Type B pancreatic cell (in vitro differentiated cells): ENCODE data around the gene CCDC110. TPM values are rescaled to one million over a fixed set of nuclear protein-coding genes. Genes with fewer than 3 reads are reported as not detected.

Experiments used
- DNase-seq: peaks from one replicate; pipeline ENCODE4 v3.0.0; 2021; ENCODE audit warnings: mixed read lengths; ENCODE audit not compliant: unreplicated experiment; ENCODE audit errors: extremely low spot score
- H3K27ac Mint-ChIP-seq: 2 replicates; pipeline ENCODE4 v1.8.0; 2021; ENCODE audit warnings: mild to moderate bottlenecking, mixed read lengths
- H3K27me3 Mint-ChIP-seq: 2 replicates; pipeline ENCODE4 v1.8.0; 2021; ENCODE audit warnings: mixed read lengths
- H3K36me3 Mint-ChIP-seq: 2 replicates; pipeline ENCODE4 v1.8.0; 2021; ENCODE audit warnings: mixed read lengths
- H3K4me1 Mint-ChIP-seq: one replicate; pipeline ENCODE4 v1.8.0; 2021; ENCODE audit warnings: mixed read lengths; ENCODE audit not compliant: unreplicated experiment
- H3K4me3 Mint-ChIP-seq: 2 replicates; pipeline ENCODE4 v1.8.0; 2021; ENCODE audit warnings: mild to moderate bottlenecking, mixed read lengths
- H3K9me3 Mint-ChIP-seq: 2 replicates; pipeline ENCODE4 v1.8.0; 2021; ENCODE audit warnings: mixed read lengths
- total RNA-seq: library from RNA; stranded (reverse); gene quantifications from 2 replicates; pipeline ENCODE4 v1.2.1, GENCODE V29; 2021; ENCODE audit warnings: low replicate concordance
- TF ChIP-seq, protein P1 (sequence below): fragments of 200-600 bp; sonication (generic); conservative IDR thresholded peaks from 2 replicates; pipeline ENCODE4 v1.5.0; 2021; ENCODE audit warnings: antibody characterized with exemption, mild to moderate bottlenecking

CCDC110 gene
- total RNA-seq, 1 donor from 2014 or later = 0.94 TPM

DNA sequence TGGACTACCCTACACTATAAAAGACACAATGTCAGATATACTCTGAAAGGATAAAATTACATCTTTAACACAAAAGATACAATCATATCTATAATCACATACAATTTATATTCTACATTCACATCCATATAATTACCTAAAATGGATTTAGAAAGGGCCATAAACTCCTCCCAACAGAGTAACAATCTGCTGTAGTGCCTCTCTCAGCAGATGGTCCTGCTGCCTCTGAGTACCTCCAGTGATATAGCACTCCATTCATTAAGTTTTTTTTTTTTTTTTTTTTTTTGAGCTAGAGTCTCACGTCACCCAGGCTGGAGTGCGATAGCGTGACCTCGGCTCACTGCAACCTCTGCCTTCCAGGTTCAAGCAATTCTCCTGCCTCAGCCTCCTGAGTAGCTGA lies 67.5 kb downstream of the CCDC110 start:
- H3K36me3 Mint-ChIP-seq = peaks cover 17% of the 10 kb centered on the region
- TF ChIP-seq, protein P1, sequence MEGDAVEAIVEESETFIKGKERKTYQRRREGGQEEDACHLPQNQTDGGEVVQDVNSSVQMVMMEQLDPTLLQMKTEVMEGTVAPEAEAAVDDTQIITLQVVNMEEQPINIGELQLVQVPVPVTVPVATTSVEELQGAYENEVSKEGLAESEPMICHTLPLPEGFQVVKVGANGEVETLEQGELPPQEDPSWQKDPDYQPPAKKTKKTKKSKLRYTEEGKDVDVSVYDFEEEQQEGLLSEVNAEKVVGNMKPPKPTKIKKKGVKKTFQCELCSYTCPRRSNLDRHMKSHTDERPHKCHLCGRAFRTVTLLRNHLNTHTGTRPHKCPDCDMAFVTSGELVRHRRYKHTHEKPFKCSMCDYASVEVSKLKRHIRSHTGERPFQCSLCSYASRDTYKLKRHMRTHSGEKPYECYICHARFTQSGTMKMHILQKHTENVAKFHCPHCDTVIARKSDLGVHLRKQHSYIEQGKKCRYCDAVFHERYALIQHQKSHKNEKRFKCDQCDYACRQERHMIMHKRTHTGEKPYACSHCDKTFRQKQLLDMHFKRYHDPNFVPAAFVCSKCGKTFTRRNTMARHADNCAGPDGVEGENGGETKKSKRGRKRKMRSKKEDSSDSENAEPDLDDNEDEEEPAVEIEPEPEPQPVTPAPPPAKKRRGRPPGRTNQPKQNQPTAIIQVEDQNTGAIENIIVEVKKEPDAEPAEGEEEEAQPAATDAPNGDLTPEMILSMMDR = no peak

DNA sequence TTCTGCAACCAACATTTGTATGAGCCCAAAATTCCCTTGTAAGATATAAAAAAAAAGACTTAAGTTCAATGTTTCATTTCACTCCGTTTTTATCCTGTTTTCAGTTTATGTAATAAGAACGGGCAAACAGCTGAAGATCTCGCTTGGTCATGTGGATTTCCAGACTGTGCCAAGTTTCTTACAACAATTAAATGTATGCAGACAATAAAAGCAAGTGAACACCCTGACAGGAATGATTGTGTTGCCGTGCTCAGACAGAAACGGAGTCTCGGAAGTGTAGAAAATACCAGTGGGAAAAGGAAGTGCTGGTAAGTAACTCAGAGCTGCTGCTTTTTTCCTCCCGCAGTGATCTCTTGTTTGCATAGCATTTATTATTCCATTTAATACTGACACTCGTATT lies 72.1 kb downstream of the CCDC110 start:
- TF ChIP-seq, protein P1 = no peak
- Mint-ChIP-seq H3K9me3 (no peaks in the 10 kb centered on the region), H3K4me3 (no peak overlapping the region), H3K36me3 (peaks cover 6% of the 10 kb centered on the region), H3K4me1 (peaks cover 18% of the 10 kb centered on the region), H3K27ac (no peak overlapping the region), H3K27me3 (peaks cover 3% of the 10 kb centered on the region)
- no peak for DNase-seq

More for the DNA sequence above, 67.5 kb downstream of the CCDC110 start:
- no peaks in the 10 kb centered on the region for H3K27me3 Mint-ChIP-seq
- no peak overlapping the region for H3K27ac Mint-ChIP-seq
- H3K4me3 Mint-ChIP-seq = no peak overlapping the region
- H3K9me3 Mint-ChIP-seq = no peaks in the 10 kb centered on the region
- no peaks in the 10 kb centered on the region for H3K4me1 Mint-ChIP-seq
- DNase-seq = no peak

DNA sequence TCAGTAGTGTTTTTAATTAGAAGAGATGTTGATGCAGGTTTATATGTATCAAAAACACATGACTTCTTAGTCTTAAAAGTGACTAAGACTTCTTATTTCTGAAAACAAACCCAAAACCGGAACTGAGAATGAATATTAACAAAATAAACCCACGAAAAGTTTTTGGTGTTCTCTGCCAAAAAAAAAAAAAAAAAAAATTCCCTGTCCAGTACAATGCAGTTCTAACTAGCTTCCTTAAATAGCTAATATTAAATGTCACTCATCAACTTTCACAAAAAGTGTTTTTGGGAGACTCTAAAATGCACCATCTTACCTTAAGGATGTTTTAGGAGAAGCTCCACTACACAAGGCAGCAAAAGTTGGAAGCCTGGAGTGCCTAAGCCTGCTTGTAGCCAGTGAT lies 72.9 kb downstream of the CCDC110 start:
- peaks cover 6% of the 10 kb centered on the region for H3K36me3 Mint-ChIP-seq
- H3K4me3 Mint-ChIP-seq = no peak overlapping the region
- H3K27ac Mint-ChIP-seq = no peak overlapping the region
- peaks cover 3% of the 10 kb centered on the region for H3K27me3 Mint-ChIP-seq
- H3K4me1 Mint-ChIP-seq = peaks cover 20% of the 10 kb centered on the region
- H3K9me3 Mint-ChIP-seq = no peaks in the 10 kb centered on the region
- no peak for DNase-seq
- TF ChIP-seq, protein P1 = no peak

DNA sequence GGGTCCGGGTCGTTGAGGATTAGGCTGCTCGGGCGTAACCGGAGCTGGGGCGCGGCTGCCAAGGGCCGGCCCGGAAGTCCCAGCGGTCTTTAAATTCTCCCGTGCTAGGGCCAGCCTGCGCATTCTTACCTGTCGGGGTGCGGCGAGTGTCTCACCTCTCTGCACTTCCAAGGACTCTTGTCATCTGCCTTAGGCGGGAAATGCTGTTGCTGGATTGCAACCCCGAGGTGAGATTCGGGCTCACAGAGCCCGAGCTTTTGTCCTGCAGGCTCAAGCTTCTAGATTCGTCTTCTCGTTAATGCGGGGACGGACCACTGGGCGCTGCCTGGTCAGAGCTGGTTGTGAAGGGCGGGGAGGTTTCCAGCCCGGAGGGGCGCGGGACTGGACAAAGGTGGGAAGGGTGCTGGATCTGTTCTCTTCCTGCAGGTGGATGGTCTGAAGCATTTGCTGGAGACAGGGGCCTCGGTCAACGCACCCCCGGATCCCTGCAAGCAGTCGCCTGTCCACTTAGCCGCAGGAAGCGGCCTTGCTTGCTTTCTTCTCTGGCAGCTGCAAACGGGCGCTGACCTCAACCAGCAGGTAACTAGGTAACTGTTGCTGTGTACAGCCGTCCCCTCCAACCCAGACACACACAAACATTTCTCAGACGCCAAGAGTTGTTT lies 74.7 kb downstream of the CCDC110 start, which contains the start of gene ANKRD37:
Gene ANKRD37, plus strand, starts transcription at position 118 of the 662 bp plus-strand sequence. Its CDS starts 83 bp downstream, at position 201.
- peak within 1 kb of the TSS; percentile 97 for H3K27ac Mint-ChIP-seq
- peaks cover 3% of the 10 kb centered on the region for H3K27me3 Mint-ChIP-seq
- peaks cover 3% of the 10 kb centered on the region for H3K9me3 Mint-ChIP-seq
- no peak for DNase-seq
- TF ChIP-seq, protein P1 = peak; percentile 22
- H3K36me3 Mint-ChIP-seq = no peaks in the 10 kb centered on the region
- H3K4me3 Mint-ChIP-seq = peak within 1 kb of the TSS; percentile 92
- H3K4me1 Mint-ChIP-seq = peaks cover 20% of the 10 kb centered on the region

DNA sequence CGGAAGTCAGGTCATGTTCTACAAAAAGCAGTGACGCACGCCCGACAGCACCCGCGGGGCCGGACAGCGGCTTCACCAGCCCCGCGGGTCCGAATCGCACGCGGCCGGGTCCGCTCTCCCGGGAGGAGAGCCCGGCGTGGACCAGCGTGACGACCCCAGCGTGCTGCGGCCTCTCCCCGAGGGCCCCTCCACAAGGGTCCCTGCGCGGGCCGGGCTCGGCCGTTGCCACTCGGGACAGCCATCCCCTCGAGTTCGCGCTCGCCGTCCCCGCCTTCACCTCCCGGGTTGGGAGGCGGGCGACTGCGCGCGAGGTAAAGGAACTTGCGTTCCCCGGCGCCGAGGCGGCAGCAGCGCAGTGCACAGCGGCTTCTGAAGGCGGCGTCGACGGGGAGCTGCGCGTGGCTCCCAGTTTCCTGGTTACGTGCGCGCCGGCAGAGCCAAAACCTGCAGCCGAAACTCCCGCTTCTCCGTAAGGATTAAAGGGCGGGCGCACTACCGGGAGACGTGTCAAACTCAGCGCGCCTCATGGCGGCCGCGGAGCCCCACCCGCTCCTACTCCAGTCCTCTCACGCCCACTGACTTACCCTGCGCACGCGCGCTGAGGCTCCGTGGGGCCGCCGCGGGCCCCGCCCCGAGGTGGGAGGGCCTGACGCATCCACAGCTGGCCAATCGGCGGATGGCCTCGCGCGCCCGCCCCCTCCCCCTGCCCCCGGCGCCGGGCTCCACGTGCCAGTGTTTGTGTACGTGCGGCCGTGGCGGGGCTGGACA lies 75.4 kb downstream of the CCDC110 start:
- Mint-ChIP-seq H3K36me3 (peaks cover 3% of the 10 kb centered on the region), H3K9me3 (peaks cover 10% of the 10 kb centered on the region), H3K4me3 (peak overlapping the region; percentile 92), H3K27me3 (peaks cover 3% of the 10 kb centered on the region), H3K27ac (peak overlapping the region; percentile 97), H3K4me1 (peaks cover 20% of the 10 kb centered on the region)
- TF ChIP-seq, protein P1 = no peak
- DNase-seq = peak; percentile 99
